Panc1 (cell line): ENCODE measurements around the gene SETDB2. TPM values are rescaled to one million over a fixed set of nuclear protein-coding genes. Genes with fewer than 3 reads are reported as not detected.

ENCODE experiments used
- ATAC-seq: fragments of 200-7000 bp; cut with Tn5 transposase; 2 replicates; pipeline ENCODE4 v1.9.1; 2020; ENCODE audit warnings: mild to moderate bottlenecking, moderate library complexity
- BruUV-seq: library from RNA; stranded (reverse); fragments of 400-500 nt; replicated peaks from 2 replicates; lab custom pipeline; 2021; lab: Mats Ljungman, UMichigan
- CTCF ChIA-PET: fragments of 300-600 bp; sonication (Branson Sonifier 250); formaldehyde crosslinking; loops from one replicate; lab custom pipeline; 2022; ENCODE audit warnings: antibody characterized with exemption; lab: Charles Lee
- POLR2A ChIA-PET: fragments of 300-600 bp; sonication (Branson Sonifier 250); formaldehyde crosslinking; loops from one replicate; lab custom pipeline; 2022; ENCODE audit warnings: antibody characterized with exemption; lab: Charles Lee
- DNase-seq: peaks from one replicate; pipeline ENCODE4 v3.0.0-alpha.2; 2010; ENCODE audit warnings: low read depth, low spot score
- H3K27ac ChIP-seq: 2 replicates; pipeline ENCODE4 v1.5.1; 2011; ENCODE audit warnings: mild to moderate bottlenecking, low read length, inconsistent platforms
- H3K27me3 ChIP-seq: fragments of 200-500 bp; sonication (Bioruptor generic); 2 replicates; pipeline ENCODE4 v1.6.0; 2014; ENCODE audit warnings: low read length, inconsistent platforms; ENCODE audit not compliant: control insufficient read depth, insufficient read depth
- H3K36me3 ChIP-seq: fragments of 200-500 bp; sonication (Bioruptor generic); 2 replicates; pipeline ENCODE4 v1.5.1; 2014; ENCODE audit warnings: inconsistent platforms, mild to moderate bottlenecking, low read length, moderate library complexity; ENCODE audit not compliant: control insufficient read depth, insufficient read depth
- H3K4me1 ChIP-seq: 2 replicates; pipeline ENCODE4 v1.5.1; 2011; ENCODE audit warnings: inconsistent platforms, mild to moderate bottlenecking, low read length, moderate library complexity; ENCODE audit not compliant: control insufficient read depth, insufficient read depth
- H3K4me3 ChIP-seq, 2 experiments: 2 replicates each; pipeline ENCODE4 v1.5.1; 2011 to 2012; ENCODE audit warnings: low read depth in 2 of 2, low read length in 2 of 2, mild to moderate bottlenecking in 2 of 2, inconsistent platforms in 1 of 2, moderate library complexity in 1 of 2
- H3K9me3 ChIP-seq: fragments of 200-500 bp; sonication (Bioruptor generic); 2 replicates; pipeline ENCODE4 v1.5.1; 2014; ENCODE audit warnings: low read depth, mild to moderate bottlenecking, inconsistent platforms, low read length, moderate library complexity; ENCODE audit not compliant: control insufficient read depth, insufficient read depth
- POLR2AphosphoS5 ChIP-seq: IDR thresholded peaks from 2 replicates; pipeline ENCODE4 v1.6.1; 2012; ENCODE audit warnings: mild to moderate bottlenecking, low read depth, low read length, moderate library complexity
- SIN3A ChIP-seq: IDR thresholded peaks from 2 replicates; pipeline ENCODE4 v1.6.1; 2012; ENCODE audit warnings: low read depth, mild to moderate bottlenecking, low read length, moderate library complexity, borderline replicate concordance; ENCODE audit not compliant: insufficient read depth
- TCF7L2 ChIP-seq: IDR thresholded peaks from 2 replicates; pipeline ENCODE4 v1.6.1; 2011; ENCODE audit warnings: mild to moderate bottlenecking, low read depth, low read length, inconsistent platforms
- in situ Hi-C: cut with HindIII; loops from 2 replicates; pipeline ENCODE4 v1.10.0; 2016; ENCODE audit warnings: low sequenced_read_pairs, low pct_unique_long_range_greater_than_20kb
- intact Hi-C: fragments of 100-400 bp; cut with micrococcal nuclease; formaldehyde crosslinking; loops from one replicate; pipeline ENCODE4 v1.10.0; 2022; ENCODE audit not compliant: unreplicated experiment
- total RNA-seq: library from RNA; stranded (reverse); gene quantifications from one replicate; pipeline ENCODE4 v1.2.1, GENCODE V29; 2021; ENCODE audit not compliant: unreplicated experiment
- TF ChIP-seq, protein P1 (sequence below), 2 experiments: IDR thresholded peaks; 2 replicates each; pipeline ENCODE4 v1.6.1; 2011 to 2012; ENCODE audit warnings: low read depth in 2 of 2, control low read depth in 1 of 2, low read length in 1 of 2, mild to moderate bottlenecking in 1 of 2, moderate library complexity in 1 of 2; ENCODE audit not compliant: insufficient read depth in 1 of 2
- TF ChIP-seq, protein P2 (sequence below): fragments of 450-650 bp; IDR thresholded peaks from 2 replicates; pipeline ENCODE4 v1.5.1; 2017; ENCODE audit warnings: mild to moderate bottlenecking

The SETDB2 gene
- total RNA-seq, 1 experiment from 2014 or later, result 6.1 TPM

DNA sequence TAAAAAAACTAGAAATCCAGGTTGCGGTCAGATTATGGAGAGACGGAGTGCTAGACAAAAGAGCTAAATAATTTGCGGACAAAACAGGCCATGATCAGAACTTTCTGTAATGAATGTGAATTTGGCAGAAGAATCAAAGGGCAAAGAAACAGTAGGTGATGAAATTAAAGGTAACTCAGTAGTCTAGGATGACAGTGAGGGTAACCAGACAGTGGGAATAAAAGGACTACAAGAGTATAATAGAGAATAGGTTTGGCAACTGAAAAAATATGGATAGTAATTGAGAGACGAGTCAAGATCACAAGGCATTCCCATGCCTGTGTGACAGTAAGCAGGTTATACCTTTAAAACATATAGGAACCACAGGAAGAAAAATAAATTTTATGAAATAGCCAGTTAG lies 36.1 kb upstream of the SETDB2 start:
- Histone ChIP-seq H3K9me3 (no peaks in the 10 kb centered on the region), H3K4me1 (no peaks in the 10 kb centered on the region), H3K36me3 (no peaks in the 10 kb centered on the region), H3K27me3 (no peaks in the 10 kb centered on the region), H3K27ac (no peak overlapping the region), H3K4me3 (no peak overlapping the region)
- ChIA-PET POLR2A (no interaction called here), CTCF (no interaction called here)
- DNase-seq (no peak), ATAC-seq (no peak)
- intact Hi-C loops (no loop called here), in situ Hi-C loops (no loop called here)
- TF ChIP-seq TCF7L2, result no peak
- no TSS peak for BruUV-seq

DNA sequence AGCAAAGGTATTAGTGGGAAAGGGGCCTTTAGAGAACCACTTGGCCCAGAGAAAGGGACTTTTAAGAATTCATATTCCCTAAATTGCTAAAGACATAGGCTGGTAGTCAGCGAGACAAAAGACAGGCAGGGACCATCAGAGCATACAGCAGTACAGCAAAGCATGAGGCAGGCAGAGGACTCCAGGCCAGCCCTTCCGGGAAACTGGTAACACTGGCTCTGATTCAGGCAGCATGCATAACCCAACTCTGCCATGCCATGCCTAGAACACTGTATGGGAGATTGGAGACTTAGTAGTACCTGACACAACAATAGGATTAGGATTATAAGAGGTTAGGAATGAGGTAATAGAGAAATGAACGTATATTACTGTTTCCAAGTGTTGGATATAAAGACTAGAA lies 35.1 kb upstream of the SETDB2 start:
- BruUV-seq, result no TSS peak
- Histone ChIP-seq H3K9me3 (no peaks in the 10 kb centered on the region), H3K27ac (no peak overlapping the region), H3K4me1 (no peaks in the 10 kb centered on the region), H3K27me3 (no peaks in the 10 kb centered on the region), H3K4me3 (no peak overlapping the region), H3K36me3 (no peaks in the 10 kb centered on the region)
- TF ChIP-seq, protein P1, sequence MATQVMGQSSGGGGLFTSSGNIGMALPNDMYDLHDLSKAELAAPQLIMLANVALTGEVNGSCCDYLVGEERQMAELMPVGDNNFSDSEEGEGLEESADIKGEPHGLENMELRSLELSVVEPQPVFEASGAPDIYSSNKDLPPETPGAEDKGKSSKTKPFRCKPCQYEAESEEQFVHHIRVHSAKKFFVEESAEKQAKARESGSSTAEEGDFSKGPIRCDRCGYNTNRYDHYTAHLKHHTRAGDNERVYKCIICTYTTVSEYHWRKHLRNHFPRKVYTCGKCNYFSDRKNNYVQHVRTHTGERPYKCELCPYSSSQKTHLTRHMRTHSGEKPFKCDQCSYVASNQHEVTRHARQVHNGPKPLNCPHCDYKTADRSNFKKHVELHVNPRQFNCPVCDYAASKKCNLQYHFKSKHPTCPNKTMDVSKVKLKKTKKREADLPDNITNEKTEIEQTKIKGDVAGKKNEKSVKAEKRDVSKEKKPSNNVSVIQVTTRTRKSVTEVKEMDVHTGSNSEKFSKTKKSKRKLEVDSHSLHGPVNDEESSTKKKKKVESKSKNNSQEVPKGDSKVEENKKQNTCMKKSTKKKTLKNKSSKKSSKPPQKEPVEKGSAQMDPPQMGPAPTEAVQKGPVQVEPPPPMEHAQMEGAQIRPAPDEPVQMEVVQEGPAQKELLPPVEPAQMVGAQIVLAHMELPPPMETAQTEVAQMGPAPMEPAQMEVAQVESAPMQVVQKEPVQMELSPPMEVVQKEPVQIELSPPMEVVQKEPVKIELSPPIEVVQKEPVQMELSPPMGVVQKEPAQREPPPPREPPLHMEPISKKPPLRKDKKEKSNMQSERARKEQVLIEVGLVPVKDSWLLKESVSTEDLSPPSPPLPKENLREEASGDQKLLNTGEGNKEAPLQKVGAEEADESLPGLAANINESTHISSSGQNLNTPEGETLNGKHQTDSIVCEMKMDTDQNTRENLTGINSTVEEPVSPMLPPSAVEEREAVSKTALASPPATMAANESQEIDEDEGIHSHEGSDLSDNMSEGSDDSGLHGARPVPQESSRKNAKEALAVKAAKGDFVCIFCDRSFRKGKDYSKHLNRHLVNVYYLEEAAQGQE (IDR thresholded peaks at IDR 0.05; ENCODE audit: insufficient read depth in 1 of 2, low read depth in 2 of 2, low read length in 1 of 2), result no peak
- no peak for TF ChIP-seq SIN3A
- TF ChIP-seq POLR2AphosphoS5, result no peak
- TF ChIP-seq TCF7L2, result no peak
- TF ChIP-seq, protein P2, sequence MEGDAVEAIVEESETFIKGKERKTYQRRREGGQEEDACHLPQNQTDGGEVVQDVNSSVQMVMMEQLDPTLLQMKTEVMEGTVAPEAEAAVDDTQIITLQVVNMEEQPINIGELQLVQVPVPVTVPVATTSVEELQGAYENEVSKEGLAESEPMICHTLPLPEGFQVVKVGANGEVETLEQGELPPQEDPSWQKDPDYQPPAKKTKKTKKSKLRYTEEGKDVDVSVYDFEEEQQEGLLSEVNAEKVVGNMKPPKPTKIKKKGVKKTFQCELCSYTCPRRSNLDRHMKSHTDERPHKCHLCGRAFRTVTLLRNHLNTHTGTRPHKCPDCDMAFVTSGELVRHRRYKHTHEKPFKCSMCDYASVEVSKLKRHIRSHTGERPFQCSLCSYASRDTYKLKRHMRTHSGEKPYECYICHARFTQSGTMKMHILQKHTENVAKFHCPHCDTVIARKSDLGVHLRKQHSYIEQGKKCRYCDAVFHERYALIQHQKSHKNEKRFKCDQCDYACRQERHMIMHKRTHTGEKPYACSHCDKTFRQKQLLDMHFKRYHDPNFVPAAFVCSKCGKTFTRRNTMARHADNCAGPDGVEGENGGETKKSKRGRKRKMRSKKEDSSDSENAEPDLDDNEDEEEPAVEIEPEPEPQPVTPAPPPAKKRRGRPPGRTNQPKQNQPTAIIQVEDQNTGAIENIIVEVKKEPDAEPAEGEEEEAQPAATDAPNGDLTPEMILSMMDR, result no peak
- intact Hi-C loops, result no loop called here
- POLR2A ChIA-PET, result no interaction called here
- in situ Hi-C loops, result no loop called here
- CTCF ChIA-PET, result no interaction called here
- DNase-seq (no peak), ATAC-seq (no peak)

- ChIA-PET CTCF (no interaction called here), POLR2A (no interaction called here)
- no peak overlapping the region for H3K4me3 ChIP-seq
- H3K9me3 ChIP-seq, result no peaks in the 10 kb centered on the region
- H3K27ac ChIP-seq, result no peak overlapping the region
- ATAC-seq (no peak), DNase-seq (no peak)
- intact Hi-C loops (no loop called here), in situ Hi-C loops (no loop called here)
- H3K36me3 ChIP-seq, result no peaks in the 10 kb centered on the region
- no TSS peak for BruUV-seq
- TF ChIP-seq, protein P1 (IDR thresholded peaks at IDR 0.05; ENCODE audit: insufficient read depth in 1 of 2, low read depth in 2 of 2, low read length in 1 of 2), result no peak
- TF ChIP-seq SIN3A (no peak), POLR2AphosphoS5 (no peak), TCF7L2 (no peak)
- TF ChIP-seq, protein P2, result no peak
- H3K4me1 ChIP-seq, result no peaks in the 10 kb centered on the region
- no peaks in the 10 kb centered on the region for H3K27me3 ChIP-seq
Observed at GRCh38 chr13:49410006-49410405, 34.1 kb upstream of the SETDB2 start.
